ENCODE measurements around the gene FUT7.
A peak's percentile ranks its signal among the peaks of the same experiment; 100 is the strongest.

Gene FUT7

GRCh38 chr9:137032858-137033257, 970 bp upstream of the FUT7 start:
- DNase-seq (ENCODE audit: low spot score): peak; percentile 54

- DNase-seq (ENCODE audit: low spot score): peak; percentile 89
These were observed 1.1 kb downstream of the FUT7 start for GRCh38 chr9:137030538-137031527.

GRCh38 chr9:137030006-137030405, 1.9 kb downstream of the FUT7 start:
- DNase-seq (ENCODE audit: low spot score): peak; percentile 43

GRCh38 chr9:137029058-137029936, 2.6 kb downstream of the FUT7 start:
- peak; percentile 88 for DNase-seq (ENCODE audit: low spot score)

GRCh38 chr9:137028263-137029057, 3.4 kb downstream of the FUT7 start:
- DNase-seq (ENCODE audit: low spot score): peak; percentile 85

GRCh38 chr9:137027369-137028262, 4.3 kb downstream of the FUT7 start, which contains the start of gene ABCA2:
Gene ABCA2, minus strand, starts transcription at chr9:137028237. Its CDS starts 97 bp downstream, at chr9:137028140.
- no peak for DNase-seq (ENCODE audit: low spot score)

GRCh38 chr9:137026828-137027227, 5.1 kb downstream of the FUT7 start:
- DNase-seq (ENCODE audit: low spot score): no peak

- no peak for DNase-seq (ENCODE audit: low spot score)
These were observed 5.5 kb downstream of the FUT7 start for GRCh38 chr9:137026384-137026783.

GRCh38 chr9:137025517-137025966, 6.3 kb downstream of the FUT7 start:
- DNase-seq (ENCODE audit: low spot score): no peak

- no peak for DNase-seq (ENCODE audit: low spot score)
These were observed 8.3 kb downstream of the FUT7 start for GRCh38 chr9:137023583-137023991.

GRCh38 chr9:137023157-137023556, 8.7 kb downstream of the FUT7 start:
- no peak for DNase-seq (ENCODE audit: low spot score)

GRCh38 chr9:137022662-137023008, 9.3 kb downstream of the FUT7 start:
- DNase-seq (ENCODE audit: low spot score): no peak

- peak; percentile 80 for DNase-seq (ENCODE audit: low spot score)
These were observed 9.8 kb downstream of the FUT7 start for GRCh38 chr9:137021979-137022661.

GRCh38 chr9:137021568-137021978, 10.3 kb downstream of the FUT7 start:
- no peak for DNase-seq (ENCODE audit: low spot score)

GRCh38 chr9:137020771-137021567, 10.9 kb downstream of the FUT7 start:
- DNase-seq (ENCODE audit: low spot score): no peak

GRCh38 chr9:137019891-137020683, 11.8 kb downstream of the FUT7 start:
- no peak for DNase-seq (ENCODE audit: low spot score)

- no peak for DNase-seq (ENCODE audit: low spot score)
These were observed 12.9 kb downstream of the FUT7 start for GRCh38 chr9:137018761-137019559.
